Loucy (cell line): ENCODE measurements around the gene ANGPTL2.

Experiments used
- H2AFZ ChIP-seq: fragments of 200-600 bp; sonication (generic); 2 replicates; pipeline ENCODE4 v1.6.0; 2016; ENCODE audit warnings: antibody characterized with exemption, mild to moderate bottlenecking, low read length, moderate library complexity
- H3F3A ChIP-seq: fragments of 200-600 bp; 2 replicates; pipeline ENCODE4 v1.6.0; 2016; ENCODE audit warnings: antibody characterized with exemption, low read depth, mild to moderate bottlenecking
- H3K27me3 ChIP-seq: fragments of 200-600 bp; sonication (generic); 2 replicates; pipeline ENCODE4 v1.6.1; 2014; ENCODE audit warnings: low read length, mild to moderate bottlenecking; ENCODE audit not compliant: insufficient read depth, poor library complexity, severe bottlenecking
- H3K36me3 ChIP-seq: fragments of 200-600 bp; sonication (generic); 2 replicates; pipeline ENCODE4 v1.6.1; 2016; ENCODE audit warnings: low read length; ENCODE audit not compliant: insufficient read depth
- H3K4me1 ChIP-seq: fragments of 200-600 bp; sonication (generic); 2 replicates; pipeline ENCODE4 v1.5.1; 2014; ENCODE audit warnings: low read length, mild to moderate bottlenecking; ENCODE audit not compliant: insufficient read depth, poor library complexity, severe bottlenecking
- H3K4me2 ChIP-seq: fragments of 200-600 bp; sonication (generic); 2 replicates; pipeline ENCODE4 v1.6.0; 2014; ENCODE audit warnings: antibody characterized with exemption, low read length, low read depth, mild to moderate bottlenecking; ENCODE audit not compliant: poor library complexity, severe bottlenecking
- H3K4me3 ChIP-seq: fragments of 200-600 bp; sonication (generic); 2 replicates; pipeline ENCODE4 v1.5.1; 2014; ENCODE audit warnings: low read length, mild to moderate bottlenecking, mixed read lengths; ENCODE audit not compliant: poor library complexity, severe bottlenecking
- H3K79me2 ChIP-seq: fragments of 200-600 bp; sonication (generic); 2 replicates; pipeline ENCODE4 v1.6.1; 2014; ENCODE audit warnings: low read length; ENCODE audit not compliant: insufficient read depth
- H3K9ac ChIP-seq: fragments of 200-600 bp; sonication (generic); 2 replicates; pipeline ENCODE4 v1.6.0; 2014; ENCODE audit warnings: mild to moderate bottlenecking, low read depth, low read length, moderate library complexity; ENCODE audit not compliant: poor library complexity, severe bottlenecking
- H3K9me2 ChIP-seq: fragments of 200-600 bp; sonication (generic); replicated peaks from 2 replicates; pipeline ENCODE4 v1.6.1; 2016; ENCODE audit warnings: low read depth, low read length, mixed read lengths
- H3K9me3 ChIP-seq: fragments of 200-600 bp; sonication (generic); 2 replicates; pipeline ENCODE4 v1.6.1; 2014; ENCODE audit warnings: mild to moderate bottlenecking, antibody characterized with exemption, low read length, low read depth; ENCODE audit not compliant: insufficient read depth
- H4K20me1 ChIP-seq: fragments of 200-600 bp; sonication (generic); 2 replicates; pipeline ENCODE4 v1.6.0; 2014; ENCODE audit warnings: antibody characterized with exemption, low read length, mild to moderate bottlenecking; ENCODE audit not compliant: insufficient read depth, poor library complexity, severe bottlenecking
- CTCF ChIP-seq: fragments of 200-600 bp; sonication (generic); conservative IDR thresholded peaks from 2 replicates; pipeline ENCODE4 v1.5.1; 2014; ENCODE audit warnings: mild to moderate bottlenecking, antibody characterized with exemption, low read length
- EZH2phosphoT487 ChIP-seq: fragments of 200-600 bp; IDR thresholded peaks from 2 replicates; pipeline ENCODE4 v1.6.1; 2018; ENCODE audit warnings: antibody characterized with exemption, mild to moderate bottlenecking, moderate library complexity, borderline replicate concordance

ANGPTL2 gene

DNA sequence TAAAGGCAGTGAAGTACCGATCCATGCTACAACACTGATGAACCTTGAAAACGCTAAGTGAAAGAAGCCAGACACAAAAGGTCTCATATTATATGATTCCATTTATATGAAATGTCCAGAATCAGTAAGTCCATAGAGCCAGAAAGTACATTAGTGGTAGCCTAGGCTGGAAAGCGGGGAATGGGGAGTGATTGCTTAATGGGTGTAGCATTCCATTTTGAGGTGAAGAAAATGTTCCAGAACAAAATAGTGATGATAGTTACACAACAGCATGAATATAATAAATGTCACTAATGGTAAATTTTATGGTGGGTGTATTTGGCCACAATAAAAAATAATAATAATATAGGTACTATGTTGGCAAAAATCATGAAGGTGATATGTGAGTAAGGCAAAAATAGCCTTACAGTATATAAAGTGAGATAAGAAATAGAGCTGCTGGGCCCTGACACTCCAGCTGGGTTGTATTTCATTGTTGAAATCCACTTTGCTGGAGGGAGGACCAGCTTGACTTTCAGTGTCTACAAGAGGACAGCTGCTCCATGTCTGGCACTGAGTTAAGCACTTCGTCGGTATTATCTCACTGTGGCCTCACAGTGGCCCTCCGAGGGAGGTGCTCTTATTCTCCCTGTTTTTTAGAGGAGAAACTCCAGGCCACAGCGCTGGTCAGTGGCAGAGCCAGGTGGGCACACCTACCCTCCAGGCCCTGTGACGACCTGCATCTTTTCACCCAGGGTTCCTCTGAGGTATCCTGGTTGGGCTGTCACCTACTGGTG lies 22.4 kb upstream of the ANGPTL2 start:
- H2AFZ ChIP-seq, result no peak overlapping the region
- no peaks in the 10 kb centered on the region for H3K79me2 ChIP-seq
- no peak overlapping the region for H3K4me2 ChIP-seq
- no peaks in the 10 kb centered on the region for H3K9me3 ChIP-seq
- no peak overlapping the region for H3K4me3 ChIP-seq
- no peaks in the 10 kb centered on the region for H3F3A ChIP-seq
- no peak overlapping the region for H3K9ac ChIP-seq
- H3K27me3 ChIP-seq, result no peaks in the 10 kb centered on the region
- H3K9me2 ChIP-seq, result no peaks in the 10 kb centered on the region
- TF ChIP-seq CTCF, result no peak
- no peak for TF ChIP-seq EZH2phosphoT487
- no peaks in the 10 kb centered on the region for H3K36me3 ChIP-seq
- H4K20me1 ChIP-seq, result no peaks in the 10 kb centered on the region
- no peaks in the 10 kb centered on the region for H3K4me1 ChIP-seq

GRCh38 chr9:127143920-127144465 lies 21.6 kb upstream of the ANGPTL2 start:
- no peak overlapping the region for H3K4me2 ChIP-seq

DNA sequence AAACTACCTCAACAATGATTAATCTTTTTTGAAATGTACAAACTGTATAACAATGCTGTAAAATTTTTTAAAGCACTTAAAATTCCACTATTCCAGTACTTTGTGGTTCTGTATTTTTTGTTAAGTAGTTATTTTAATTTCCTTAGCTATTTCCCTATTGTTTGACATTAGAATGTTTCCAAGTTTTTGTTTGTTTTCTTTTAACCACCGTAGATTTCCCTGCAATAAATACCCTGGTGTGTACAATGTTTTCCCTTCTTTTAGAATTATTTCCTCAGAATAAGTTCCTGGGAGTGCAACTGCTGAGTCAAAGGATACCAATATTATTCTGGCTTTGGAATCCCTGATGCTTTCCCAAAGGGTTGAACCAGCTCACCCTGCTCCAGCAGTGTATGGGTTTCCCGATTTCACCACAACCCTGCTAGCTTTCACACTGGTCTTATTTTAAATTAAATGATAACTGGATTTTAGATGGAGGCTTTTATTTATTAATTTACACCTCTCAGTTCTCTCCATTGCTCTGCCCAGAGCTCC lies 20.6 kb upstream of the ANGPTL2 start:
- no peak overlapping the region for H3K4me3 ChIP-seq
- no peak overlapping the region for H2AFZ ChIP-seq
- H3F3A ChIP-seq, result no peaks in the 10 kb centered on the region
- TF ChIP-seq CTCF, result no peak
- TF ChIP-seq EZH2phosphoT487, result no peak
- H3K27me3 ChIP-seq, result no peaks in the 10 kb centered on the region
- no peaks in the 10 kb centered on the region for H3K36me3 ChIP-seq
- H3K4me1 ChIP-seq, result no peaks in the 10 kb centered on the region
- H3K9me2 ChIP-seq, result no peaks in the 10 kb centered on the region
- H3K4me2 ChIP-seq, result no peak overlapping the region
- H3K79me2 ChIP-seq, result no peaks in the 10 kb centered on the region
- H3K9me3 ChIP-seq, result no peaks in the 10 kb centered on the region
- H4K20me1 ChIP-seq, result no peaks in the 10 kb centered on the region
- H3K9ac ChIP-seq, result no peak overlapping the region

More at GRCh38 chr9:127143920-127144465, 21.6 kb upstream of the ANGPTL2 start:
- TF ChIP-seq EZH2phosphoT487 (no peak), CTCF (no peak)
- Histone ChIP-seq H3K4me3 (no peak overlapping the region), H3K36me3 (no peaks in the 10 kb centered on the region), H3K4me1 (no peaks in the 10 kb centered on the region), H2AFZ (no peak overlapping the region), H3K27me3 (no peaks in the 10 kb centered on the region), H3F3A (no peaks in the 10 kb centered on the region), H3K9me3 (no peaks in the 10 kb centered on the region), H3K9me2 (no peaks in the 10 kb centered on the region), H3K9ac (no peak overlapping the region), H4K20me1 (no peaks in the 10 kb centered on the region), H3K79me2 (no peaks in the 10 kb centered on the region)
